Panc1 (cell line): ENCODE measurements around the gene ZFX.

Source experiments
- TCF7L2 ChIP-seq: IDR thresholded peaks from 2 replicates; pipeline ENCODE4 v1.6.1; 2011; ENCODE audit warnings: mild to moderate bottlenecking, low read depth, low read length, inconsistent platforms
- TF ChIP-seq, protein P1 (sequence below): fragments of 450-650 bp; IDR thresholded peaks from 2 replicates; pipeline ENCODE4 v1.5.1; 2017; ENCODE audit warnings: mild to moderate bottlenecking

DNA sequence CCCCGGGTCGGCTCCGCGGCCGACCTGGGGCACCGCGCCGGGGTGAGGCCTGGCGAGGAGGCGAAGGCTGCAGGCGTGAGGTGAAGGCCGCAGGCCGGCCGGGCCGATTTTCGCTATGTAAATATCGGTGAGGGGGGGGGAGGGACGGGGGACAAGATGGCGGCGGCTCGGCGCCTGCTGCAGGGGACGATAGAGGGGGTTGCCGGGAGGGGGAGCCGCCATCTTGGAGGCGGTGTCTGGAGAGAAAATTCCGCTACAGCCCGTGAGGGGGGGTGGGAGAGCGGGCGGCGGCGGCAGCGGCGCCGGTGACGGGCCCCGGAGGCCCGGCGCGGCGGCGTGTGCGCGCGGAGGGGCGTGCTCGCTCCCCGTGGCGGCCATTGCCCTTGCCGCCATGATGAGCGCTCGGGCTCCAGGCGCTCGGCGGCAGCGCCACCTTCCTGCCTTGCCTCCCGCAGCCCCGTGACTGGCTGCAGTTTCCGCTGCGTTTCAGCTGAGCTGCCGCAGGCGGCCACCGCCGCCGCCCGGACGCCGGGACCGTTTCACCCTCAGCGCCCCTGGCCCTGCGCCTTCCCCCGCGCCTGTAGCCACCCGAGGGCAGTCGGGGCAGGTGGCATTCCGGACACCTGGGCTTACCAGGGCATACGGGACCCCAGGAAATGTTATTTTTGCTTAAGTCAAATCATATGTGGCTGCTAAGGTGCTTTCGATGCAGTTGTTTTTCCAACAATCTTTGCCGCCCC is 692 bp downstream of the ZFX start:
- no peak for TF ChIP-seq TCF7L2
- TF ChIP-seq, protein P1, sequence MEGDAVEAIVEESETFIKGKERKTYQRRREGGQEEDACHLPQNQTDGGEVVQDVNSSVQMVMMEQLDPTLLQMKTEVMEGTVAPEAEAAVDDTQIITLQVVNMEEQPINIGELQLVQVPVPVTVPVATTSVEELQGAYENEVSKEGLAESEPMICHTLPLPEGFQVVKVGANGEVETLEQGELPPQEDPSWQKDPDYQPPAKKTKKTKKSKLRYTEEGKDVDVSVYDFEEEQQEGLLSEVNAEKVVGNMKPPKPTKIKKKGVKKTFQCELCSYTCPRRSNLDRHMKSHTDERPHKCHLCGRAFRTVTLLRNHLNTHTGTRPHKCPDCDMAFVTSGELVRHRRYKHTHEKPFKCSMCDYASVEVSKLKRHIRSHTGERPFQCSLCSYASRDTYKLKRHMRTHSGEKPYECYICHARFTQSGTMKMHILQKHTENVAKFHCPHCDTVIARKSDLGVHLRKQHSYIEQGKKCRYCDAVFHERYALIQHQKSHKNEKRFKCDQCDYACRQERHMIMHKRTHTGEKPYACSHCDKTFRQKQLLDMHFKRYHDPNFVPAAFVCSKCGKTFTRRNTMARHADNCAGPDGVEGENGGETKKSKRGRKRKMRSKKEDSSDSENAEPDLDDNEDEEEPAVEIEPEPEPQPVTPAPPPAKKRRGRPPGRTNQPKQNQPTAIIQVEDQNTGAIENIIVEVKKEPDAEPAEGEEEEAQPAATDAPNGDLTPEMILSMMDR, result peak; percentile 60
